Neuronal stem cell (in vitro differentiated cells): ENCODE results near the gene ELP1.

ENCODE experiments used
- DNase-seq: peaks from one replicate; pipeline ENCODE4 v3.0.0-alpha.2; 2013; ENCODE audit warnings: low spot score
- H2AFZ ChIP-seq: one replicate; pipeline ENCODE4 v1.6.1; 2013; ENCODE audit warnings: mild to moderate bottlenecking, low read length, inconsistent platforms
- H2AK5ac ChIP-seq: 2 replicates; pipeline ENCODE4 v1.6.1; 2013; ENCODE audit warnings: low read depth, mild to moderate bottlenecking, inconsistent platforms, low read length, moderate library complexity, mixed read lengths
- H2BK120ac ChIP-seq: 2 replicates; pipeline ENCODE4 v1.6.1; 2013; ENCODE audit warnings: low read depth, mild to moderate bottlenecking, inconsistent platforms, low read length, moderate library complexity, mixed read lengths
- H2BK12ac ChIP-seq: one replicate; pipeline ENCODE4 v1.6.1; 2013; ENCODE audit warnings: low read length, inconsistent platforms
- H2BK15ac ChIP-seq: 2 replicates; pipeline ENCODE4 v1.6.1; 2013; ENCODE audit warnings: mild to moderate bottlenecking, low read length, inconsistent platforms, mixed read lengths
- H2BK5ac ChIP-seq: one replicate; pipeline ENCODE4 v1.6.1; 2013; ENCODE audit warnings: inconsistent platforms, mild to moderate bottlenecking, low read length, moderate library complexity
- H3K14ac ChIP-seq: one replicate; pipeline ENCODE4 v1.6.1; 2013; ENCODE audit warnings: low read length, inconsistent platforms
- H3K18ac ChIP-seq: 2 replicates; pipeline ENCODE4 v1.6.1; 2013; ENCODE audit warnings: low read length, inconsistent platforms
- H3K23ac ChIP-seq: 2 replicates; pipeline ENCODE4 v1.6.1; 2013; ENCODE audit warnings: low read depth, mild to moderate bottlenecking, mixed read lengths, low read length, inconsistent platforms; ENCODE audit not compliant: poor library complexity
- H3K27ac ChIP-seq: replicated peaks from 3 replicates; pipeline ENCODE4 v1.5.1; 2013; ENCODE audit warnings: low read length, inconsistent platforms
- H3K27me3 ChIP-seq, 3 experiments: 2 replicates each; pipeline ENCODE4 v1.6.1; 2013; ENCODE audit warnings: low read length in 3 of 3, mild to moderate bottlenecking in 2 of 3, inconsistent platforms in 1 of 3, low read depth in 1 of 3, mixed read lengths in 1 of 3, moderate library complexity in 1 of 3; ENCODE audit not compliant: control insufficient read depth in 3 of 3, insufficient read depth in 3 of 3
- H3K36me3 ChIP-seq, 2 donors: replicated peaks in 1 of 2; 2 replicates each; pipeline ENCODE4 v1.6.1; 2013; ENCODE audit warnings: low read length in 2 of 2; ENCODE audit not compliant: control insufficient read depth in 2 of 2, insufficient read depth in 2 of 2
- H3K4ac ChIP-seq: 2 replicates; pipeline ENCODE4 v1.6.1; 2013; ENCODE audit warnings: inconsistent platforms, mild to moderate bottlenecking, low read length, moderate library complexity
- H3K4me1 ChIP-seq, 2 donors: 1 replicate in 1 of 2; 2 replicates in 1 of 2; pipeline ENCODE4 v1.6.1; 2013; ENCODE audit warnings: low read length in 2 of 2, low read depth in 1 of 2; ENCODE audit not compliant: control insufficient read depth in 2 of 2, insufficient read depth in 1 of 2
- H3K4me2 ChIP-seq: one replicate; pipeline ENCODE4 v1.6.1; 2013; ENCODE audit warnings: mild to moderate bottlenecking, low read length, inconsistent platforms; ENCODE audit not compliant: insufficient read depth, poor library complexity, severe bottlenecking
- H3K4me3 ChIP-seq, 2 donors: 2 replicates each; pipeline ENCODE4 v1.5.1; 2013; ENCODE audit warnings: low read length in 2 of 2, mild to moderate bottlenecking in 2 of 2, inconsistent platforms in 1 of 2, moderate library complexity in 1 of 2
- H3K79me1 ChIP-seq: one replicate; pipeline ENCODE4 v1.6.1; 2013; ENCODE audit warnings: low read depth, mild to moderate bottlenecking, inconsistent platforms, low read length, moderate library complexity
- H3K9ac ChIP-seq: one replicate; pipeline ENCODE4 v1.6.1; 2013; ENCODE audit warnings: mild to moderate bottlenecking, low read depth, low read length, inconsistent platforms; ENCODE audit not compliant: poor library complexity
- H3K9me3 ChIP-seq, 2 donors: replicated peaks in 1 of 2; 2 replicates each; pipeline versions ENCODE3 to v1.6.1; 2013; ENCODE audit warnings: low read length in 2 of 2, mild to moderate bottlenecking in 2 of 2, inconsistent platforms in 1 of 2, low read depth in 1 of 2, mixed read lengths in 1 of 2, moderate library complexity in 1 of 2; ENCODE audit not compliant: control insufficient read depth in 2 of 2, insufficient read depth in 1 of 2
- H4K8ac ChIP-seq: one replicate; pipeline ENCODE4 v1.6.1; 2013; ENCODE audit warnings: low read depth, mild to moderate bottlenecking, inconsistent platforms, low read length, moderate library complexity
- H4K91ac ChIP-seq: one replicate; pipeline ENCODE4 v1.6.1; 2013; ENCODE audit warnings: low read length, low read depth, mild to moderate bottlenecking, inconsistent platforms; ENCODE audit not compliant: poor library complexity
- WGBS, 2 donors: extraction: QIAGEN DNeasy Blood & Tissue Kit; methylation state at CpG; one replicate each; pipeline ENCODE4 v1.1.7; 2013; ENCODE audit warnings: missing lambda C conversion rate in 2 of 2, mixed read lengths in 1 of 2; ENCODE audit not compliant: insufficient read length in 2 of 2, insufficient replicate concordance in 1 of 2; ENCODE audit errors: extremely low coverage in 2 of 2; 5-methylcytosine and 5-hydroxymethylcytosine counted together

Gene ELP1

GRCh38 chr9:108919517-108919916 is 14.4 kb downstream of the ELP1 start:
- Histone ChIP-seq H3K9ac (no peak overlapping the region), H3K79me1 (no peaks in the 10 kb centered on the region), H3K36me3 (peaks cover 23 to 97% of the 10 kb centered on the region in 2 donors), H2BK120ac (no peak overlapping the region), H4K8ac (no peak overlapping the region), H2BK5ac (no peak overlapping the region), H3K18ac (no peak overlapping the region), H4K91ac (no peak overlapping the region), H3K23ac (no peak overlapping the region), H3K27me3 (no peaks in the 10 kb centered on the region), H3K9me3 (no peaks in the 10 kb centered on the region), H2BK15ac (no peak overlapping the region), H2BK12ac (no peak overlapping the region), H2AK5ac (no peak overlapping the region), H3K4me3 (no peak overlapping the region), H3K4ac (no peak overlapping the region), H3K14ac (no peak overlapping the region), H3K4me2 (no peak overlapping the region), H2AFZ (no peak overlapping the region), H3K27ac (no peak overlapping the region), H3K4me1 (no peaks in the 10 kb centered on the region)
- no peak for DNase-seq
- no CpG with 5 or more reads among the region's 6 CpGs for WGBS, 2 donors

DNA sequence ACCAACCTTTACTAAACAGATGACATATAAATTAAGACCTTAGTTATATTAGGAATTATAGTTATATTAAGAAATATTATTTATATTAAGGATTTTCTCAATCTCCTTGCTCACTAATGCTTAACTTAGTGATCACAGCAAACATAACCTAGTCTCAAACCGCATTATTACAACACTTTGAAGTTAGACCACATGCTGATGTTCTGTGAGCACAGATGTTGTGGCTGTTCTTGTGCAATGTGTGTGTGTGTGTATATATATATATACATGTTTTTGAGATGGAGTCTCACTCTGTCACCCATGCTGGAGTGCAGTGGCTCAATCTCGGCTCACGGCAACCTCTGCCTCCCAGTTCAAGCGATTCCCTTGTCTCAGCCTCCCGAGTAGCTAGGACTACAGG is 20.5 kb downstream of the ELP1 start:
- Histone ChIP-seq H2BK12ac (no peak overlapping the region), H4K91ac (no peak overlapping the region), H3K14ac (no peak overlapping the region), H3K4me1 (no peaks in the 10 kb centered on the region), H2BK15ac (no peak overlapping the region), H3K27ac (no peak overlapping the region), H3K27me3 (no peaks in the 10 kb centered on the region), H4K8ac (no peak overlapping the region), H2AK5ac (no peak overlapping the region), H3K4me3 (no peak overlapping the region), H3K9ac (no peak overlapping the region), H3K23ac (no peak overlapping the region), H3K79me1 (no peaks in the 10 kb centered on the region), H2BK120ac (no peak overlapping the region), H2AFZ (no peak overlapping the region), H2BK5ac (no peak overlapping the region), H3K18ac (no peak overlapping the region), H3K4ac (no peak overlapping the region), H3K4me2 (no peak overlapping the region), H3K36me3 (peaks cover 22 to 95% of the 10 kb centered on the region in 2 donors), H3K9me3 (no peaks in the 10 kb centered on the region)
- DNase-seq = no peak
- WGBS, 2 donors = no CpG with 5 or more reads among the region's 5 CpGs

GRCh38 chr9:108911820-108912219 is 22.1 kb downstream of the ELP1 start:
- H3K14ac ChIP-seq = no peak overlapping the region
- no peak overlapping the region for H2BK120ac ChIP-seq
- H3K9ac ChIP-seq = no peak overlapping the region
- peaks cover 25 to 96% of the 10 kb centered on the region in 2 donors for H3K36me3 ChIP-seq
- H4K91ac ChIP-seq = no peak overlapping the region
- H4K8ac ChIP-seq = no peak overlapping the region
- H2BK15ac ChIP-seq = no peak overlapping the region
- DNase-seq = no peak
- no peaks in the 10 kb centered on the region for H3K27me3 ChIP-seq
- no peak overlapping the region for H3K4ac ChIP-seq
- H2AK5ac ChIP-seq = no peak overlapping the region
- H3K18ac ChIP-seq = no peak overlapping the region
- no peak overlapping the region for H2BK5ac ChIP-seq
- H3K4me2 ChIP-seq = no peak overlapping the region
- H3K23ac ChIP-seq = no peak overlapping the region
- H3K4me3 ChIP-seq = no peak overlapping the region
- no CpG with 5 or more reads among the region's 1 CpG for WGBS, 2 donors
- H3K79me1 ChIP-seq = peaks cover 2% of the 10 kb centered on the region
- no peaks in the 10 kb centered on the region for H3K9me3 ChIP-seq
- no peak overlapping the region for H3K27ac ChIP-seq
- H2AFZ ChIP-seq = no peak overlapping the region
- H2BK12ac ChIP-seq = no peak overlapping the region
- no peaks in the 10 kb centered on the region for H3K4me1 ChIP-seq

DNA sequence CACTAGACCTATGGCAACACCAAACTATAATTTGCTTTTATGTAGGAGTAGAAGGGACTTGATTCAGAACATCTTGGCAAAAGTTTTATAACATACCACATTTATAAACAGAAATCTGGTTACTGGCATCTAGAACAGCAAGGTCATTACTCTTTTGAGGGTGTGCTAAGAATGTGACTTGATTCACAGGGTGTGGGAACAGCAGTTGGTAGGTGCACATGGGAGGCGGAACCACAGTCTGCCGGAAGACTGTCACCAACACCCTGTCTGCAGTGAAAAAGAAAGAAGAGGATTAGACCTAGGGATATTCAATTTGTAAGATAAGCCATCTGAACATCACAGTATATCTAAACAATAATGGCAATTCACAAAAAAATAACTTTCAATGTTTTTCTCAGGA is 23.0 kb downstream of the ELP1 start:
- peaks cover 28 to 96% of the 10 kb centered on the region in 2 donors for H3K36me3 ChIP-seq
- no peak overlapping the region for H3K4ac ChIP-seq

More for the DNA sequence above, 23.0 kb downstream of the ELP1 start:
- Histone ChIP-seq H2BK5ac (no peak overlapping the region), H3K4me2 (no peak overlapping the region), H3K79me1 (peaks cover 2% of the 10 kb centered on the region), H3K4me1 (no peaks in the 10 kb centered on the region), H4K8ac (no peak overlapping the region), H3K23ac (no peak overlapping the region), H3K9ac (no peak overlapping the region), H2AFZ (no peak overlapping the region), H2BK120ac (no peak overlapping the region), H2BK12ac (no peak overlapping the region), H2AK5ac (no peak overlapping the region), H3K9me3 (no peaks in the 10 kb centered on the region), H3K14ac (no peak overlapping the region), H3K27me3 (no peaks in the 10 kb centered on the region), H3K4me3 (no peak overlapping the region), H2BK15ac (no peak overlapping the region), H3K18ac (no peak overlapping the region), H4K91ac (no peak overlapping the region), H3K27ac (no peak overlapping the region)
- no peak for DNase-seq
- no CpG with 5 or more reads among the region's 2 CpGs for WGBS, 2 donors
